Muscle layer of duodenum (tissue), 2 donors: ENCODE results near the gene GEMIN8.

Experiments used
- H3K27ac ChIP-seq: one replicate; pipeline ENCODE4 v1.7.0; 2013; ENCODE audit warnings: mild to moderate bottlenecking, low read length
- H3K27me3 ChIP-seq: one replicate; pipeline ENCODE4 v1.7.0; 2013; ENCODE audit warnings: low read depth, mild to moderate bottlenecking, control low read depth, low read length
- H3K36me3 ChIP-seq, 2 donors: one replicate each; pipeline ENCODE4 v1.7.0; 2013; ENCODE audit warnings: low read length in 2 of 2, control low read depth in 1 of 2, mild to moderate bottlenecking in 1 of 2; ENCODE audit not compliant: insufficient read depth in 2 of 2, control insufficient read depth in 1 of 2
- H3K4me1 ChIP-seq, 2 donors: one replicate each; pipeline ENCODE4 v1.7.0; 2013; ENCODE audit warnings: low read length in 2 of 2, mild to moderate bottlenecking in 2 of 2, control low read depth in 1 of 2, moderate library complexity in 1 of 2; ENCODE audit not compliant: insufficient read depth in 2 of 2, control insufficient read depth in 1 of 2
- H3K4me3 ChIP-seq, 2 donors: one replicate each; pipeline ENCODE4 v1.7.0; 2013; ENCODE audit warnings: low read length in 2 of 2, low read depth in 1 of 2, mild to moderate bottlenecking in 1 of 2
- H3K9me3 ChIP-seq, 2 donors: one replicate each; pipeline ENCODE4 v1.7.0; 2013; ENCODE audit warnings: low read length in 2 of 2, control low read depth in 1 of 2, mild to moderate bottlenecking in 1 of 2; ENCODE audit not compliant: control insufficient read depth in 1 of 2
- donor health status: healthy.

The GEMIN8 gene

GRCh38 chrX:14015294-14015693, 14.4 kb downstream of the GEMIN8 start:
- no peak overlapping the region for H3K4me3 ChIP-seq
- H3K27ac ChIP-seq, result no peak overlapping the region
- no peaks in the 10 kb centered on the region for H3K9me3 ChIP-seq
- no peaks in the 10 kb centered on the region for H3K27me3 ChIP-seq
- H3K36me3 ChIP-seq, result peaks cover 5 to 7% of the 10 kb centered on the region in 2 donors
- H3K4me1 ChIP-seq, result no peaks in the 10 kb centered on the region

GRCh38 chrX:14014526-14014925, 15.2 kb downstream of the GEMIN8 start:
- no peaks in the 10 kb centered on the region for H3K9me3 ChIP-seq
- no peaks in the 10 kb centered on the region for H3K4me1 ChIP-seq
- H3K27me3 ChIP-seq, result no peaks in the 10 kb centered on the region
- H3K36me3 ChIP-seq, result peaks cover 6 to 9% of the 10 kb centered on the region in 2 donors
- H3K27ac ChIP-seq, result no peak overlapping the region
- H3K4me3 ChIP-seq, result no peak overlapping the region

GRCh38 chrX:14013054-14013453, 16.6 kb downstream of the GEMIN8 start:
- H3K4me3 ChIP-seq, result no peak overlapping the region
- no peaks in the 10 kb centered on the region for H3K9me3 ChIP-seq
- no peak overlapping the region for H3K27ac ChIP-seq
- peaks cover 3 to 19% of the 10 kb centered on the region in 2 donors for H3K36me3 ChIP-seq
- no peaks in the 10 kb centered on the region for H3K27me3 ChIP-seq
- H3K4me1 ChIP-seq, result no peaks in the 10 kb centered on the region

GRCh38 chrX:14010566-14010965, 19.1 kb downstream of the GEMIN8 start:
- H3K9me3 ChIP-seq, result no peaks in the 10 kb centered on the region
- H3K4me3 ChIP-seq, result no peak overlapping the region
- no peak overlapping the region for H3K27ac ChIP-seq
- no peaks in the 10 kb centered on the region for H3K27me3 ChIP-seq
- H3K4me1 ChIP-seq, result no peaks in the 10 kb centered on the region
- H3K36me3 ChIP-seq, result peaks cover 0 to 24% of the 10 kb centered on the region in 2 donors

GRCh38 chrX:14006540-14006939, 23.2 kb downstream of the GEMIN8 start:
- Histone ChIP-seq H3K4me1 (no peaks in the 10 kb centered on the region), H3K9me3 (no peaks in the 10 kb centered on the region), H3K27ac (no peak overlapping the region), H3K27me3 (no peaks in the 10 kb centered on the region), H3K4me3 (no peak overlapping the region), H3K36me3 (peaks cover 0 to 20% of the 10 kb centered on the region in 2 donors)

GRCh38 chrX:14003876-14004425, 25.7 kb downstream of the GEMIN8 start:
- Histone ChIP-seq H3K27ac (no peak overlapping the region), H3K9me3 (no peaks in the 10 kb centered on the region), H3K4me1 (no peaks in the 10 kb centered on the region), H3K27me3 (no peaks in the 10 kb centered on the region), H3K4me3 (no peak overlapping the region), H3K36me3 (peaks cover 0 to 10% of the 10 kb centered on the region in 2 donors)

- no peaks in the 10 kb centered on the region for H3K27me3 ChIP-seq
- no peaks in the 10 kb centered on the region for H3K9me3 ChIP-seq
- H3K4me3 ChIP-seq, result no peak overlapping the region
- H3K4me1 ChIP-seq, result no peaks in the 10 kb centered on the region
- peaks cover 0 to 5% of the 10 kb centered on the region in 2 donors for H3K36me3 ChIP-seq
- H3K27ac ChIP-seq, result no peak overlapping the region
Measured at GRCh38 chrX:14003028-14003427, 26.7 kb downstream of the GEMIN8 start.

- no peaks in the 10 kb centered on the region for H3K36me3 ChIP-seq
- H3K4me1 ChIP-seq, result no peaks in the 10 kb centered on the region
- no peak overlapping the region for H3K4me3 ChIP-seq
- H3K9me3 ChIP-seq, result no peaks in the 10 kb centered on the region
- no peak overlapping the region for H3K27ac ChIP-seq
- no peaks in the 10 kb centered on the region for H3K27me3 ChIP-seq
Measured at GRCh38 chrX:13996650-13997049, 33.0 kb downstream of the GEMIN8 start.

- H3K27ac ChIP-seq, result no peak overlapping the region
- H3K36me3 ChIP-seq, result no peaks in the 10 kb centered on the region
- no peak overlapping the region for H3K4me3 ChIP-seq
- H3K27me3 ChIP-seq, result no peaks in the 10 kb centered on the region
- H3K9me3 ChIP-seq, result no peaks in the 10 kb centered on the region
- H3K4me1 ChIP-seq, result no peaks in the 10 kb centered on the region
Measured at GRCh38 chrX:13994536-13995080, 35.1 kb downstream of the GEMIN8 start.

- Histone ChIP-seq H3K4me1 (no peaks in the 10 kb centered on the region), H3K27ac (no peak overlapping the region), H3K27me3 (no peaks in the 10 kb centered on the region), H3K4me3 (no peak overlapping the region), H3K36me3 (no peaks in the 10 kb centered on the region), H3K9me3 (no peaks in the 10 kb centered on the region)
Measured at GRCh38 chrX:13994104-13994503, 35.6 kb downstream of the GEMIN8 start.

GRCh38 chrX:13990126-13990800, 39.4 kb downstream of the GEMIN8 start:
- Histone ChIP-seq H3K27me3 (no peaks in the 10 kb centered on the region), H3K4me3 (no peak overlapping the region), H3K9me3 (no peaks in the 10 kb centered on the region), H3K4me1 (no peaks in the 10 kb centered on the region), H3K36me3 (no peaks in the 10 kb centered on the region), H3K27ac (no peak overlapping the region)
